Kidney (tissue), 14 donors: Measurements from ENCODE around the gene TYROBP. TPM values are rescaled to one million over a fixed set of nuclear protein-coding genes. Genes with fewer than 3 reads are reported as not detected.

ENCODE experiments used
- DNase-seq, 5 donors: peaks; one replicate each; pipeline ENCODE4 v3.0.0-alpha.2; 2013 to 2020
- FAIRE-seq: peaks from 2 replicates; lab custom pipeline; 2012; peaks lifted over from hg19 to GRCh38; lab: Jason Lieb, UNC
- H3K27ac ChIP-seq, 2 donors: one replicate each; pipeline ENCODE4 v1.7.0; 2013; ENCODE audit warnings: low read depth in 2 of 2, low read length in 2 of 2, inconsistent platforms in 1 of 2
- H3K27me3 ChIP-seq: one replicate; pipeline ENCODE4 v1.7.1; 2013; ENCODE audit warnings: low read length, inconsistent platforms; ENCODE audit not compliant: control insufficient read depth, insufficient read depth
- H3K36me3 ChIP-seq, 3 donors: one replicate each; pipeline versions ENCODE4 v1.7.0 to v1.7.1; 2013; ENCODE audit warnings: low read length in 3 of 3, control low read depth in 1 of 3, inconsistent platforms in 1 of 3; ENCODE audit not compliant: insufficient read depth in 3 of 3, control insufficient read depth in 2 of 3
- H3K4me1 ChIP-seq, 3 donors: one replicate each; pipeline versions ENCODE4 v1.7.0 to v1.7.1; 2013; ENCODE audit warnings: low read length in 3 of 3, inconsistent platforms in 1 of 3, low read depth in 1 of 3; ENCODE audit not compliant: control insufficient read depth in 2 of 3, insufficient read depth in 2 of 3
- H3K4me3 ChIP-seq, 3 donors: one replicate each; pipeline versions ENCODE4 v1.7.0 to v1.8.1; 2013; ENCODE audit warnings: low read length in 3 of 3, control low read depth in 1 of 3, inconsistent platforms in 1 of 3
- H3K9ac ChIP-seq, 3 donors: one replicate each; pipeline versions ENCODE4 v1.7.0 to v1.7.1; 2013; ENCODE audit warnings: low read length in 3 of 3, control low read depth in 1 of 3, inconsistent platforms in 1 of 3
- H3K9me3 ChIP-seq, 3 donors: one replicate each; pipeline versions ENCODE4 v1.7.0 to v1.7.1; 2013; ENCODE audit warnings: low read length in 3 of 3, control low read depth in 1 of 3, inconsistent platforms in 1 of 3; ENCODE audit not compliant: control insufficient read depth in 2 of 3, insufficient read depth in 1 of 3
- intact Hi-C: fragments of 100-400 bp; cut with DNase I; formaldehyde crosslinking; loops from one replicate; pipeline ENCODE4 v1.11.1; 2022
- polyA plus RNA-seq: library from polyadenylated mRNA; stranded (reverse); fragments of 350-450 nt; fragmentation: Illumina TruSeq; extraction: RNeasy Lipid Tissue Mini Kit (QIAGEN cat#74804); gene quantifications from one replicate; pipeline ENCODE4 v1.2.3, GENCODE V29; 2014; ENCODE audit warnings: low read depth, low replicate concordance; ENCODE audit not compliant: insufficient read depth
- total RNA-seq: library from RNA; stranded (reverse); fragmentation: NEBNext Ultra II Directional; extraction: Animal tissue kit (Norgen Biotek cat#: 25700); gene quantifications from one replicate; pipeline ENCODE4 v1.2.1, GENCODE V29; 2021
- TF ChIP-seq, protein P1 (sequence below): IDR thresholded peaks from 3 replicates; pipeline ENCODE4 v1.5.1; 2012; ENCODE audit warnings: mild to moderate bottlenecking, moderate library complexity, borderline replicate concordance; ENCODE audit not compliant: insufficient read depth; ENCODE audit errors: extremely low read depth
- donor health status: control.
- donor health status: control.
- donor health status: control.
- donor health status: control.
- donor health status: control.
- donor health status: DM: yes; HTN: yes; CAD: no.
- donor health status: Normal renal cell carcinoma (clear cell type).

Gene TYROBP
- total and polyA plus RNA-seq, 2 donors from 2014 or later = 64.2 to 77.6 TPM

DNA sequence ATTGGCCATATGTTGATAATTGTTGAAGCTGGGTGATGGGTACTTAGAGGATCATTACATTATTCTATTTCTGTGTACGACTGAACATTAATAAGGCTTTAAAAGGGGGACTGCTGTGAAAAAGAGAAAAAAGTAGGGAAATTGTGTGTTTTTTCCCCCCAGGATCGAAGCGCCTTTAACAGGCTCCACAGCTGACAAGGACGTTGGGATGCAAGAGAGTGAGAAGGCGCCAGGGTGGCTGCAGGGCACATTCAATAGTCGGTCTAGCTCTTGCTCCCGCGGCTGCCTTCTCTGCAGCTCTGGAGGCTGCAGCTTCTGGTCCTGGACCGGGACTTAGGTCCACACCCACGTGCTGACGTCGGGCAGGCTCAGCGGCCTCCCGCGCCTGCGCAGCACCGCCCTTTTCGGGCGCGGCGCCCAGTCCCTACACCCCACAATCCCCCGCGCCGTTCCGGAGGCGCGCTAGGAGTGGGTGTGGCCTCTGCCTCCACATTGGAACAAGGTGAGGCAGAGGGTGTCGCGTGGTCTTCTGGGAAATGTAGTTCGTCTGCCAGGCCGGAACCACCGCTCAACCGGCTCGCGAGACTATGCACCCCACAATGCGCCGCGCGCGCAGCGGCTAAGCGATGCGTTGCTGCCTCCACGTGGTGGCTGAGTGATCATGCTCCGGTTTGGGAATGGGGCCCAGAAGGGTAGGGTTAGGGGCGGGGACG lies 23.2 kb upstream of the TYROBP start:
- Histone ChIP-seq H3K9ac (peak overlapping the region in 1 of 3 donors; percentile 17), H3K36me3 (no peaks in the 10 kb centered on the region), H3K27ac (peak overlapping the region in 1 of 2 donors; percentile 41), H3K4me1 (peaks cover 3 to 9% (median 4%) of the 10 kb centered on the region in 3 donors), H3K27me3 (no peaks in the 10 kb centered on the region), H3K4me3 (peak overlapping the region; percentile 35 to 45 (median 36)), H3K9me3 (no peaks in the 10 kb centered on the region)
- intact Hi-C loops = loop anchor here (5.0 kb wide), 1 partner anchor 49 kb away; no protein-coding TSS in a partner anchor
- TF ChIP-seq, protein P1, sequence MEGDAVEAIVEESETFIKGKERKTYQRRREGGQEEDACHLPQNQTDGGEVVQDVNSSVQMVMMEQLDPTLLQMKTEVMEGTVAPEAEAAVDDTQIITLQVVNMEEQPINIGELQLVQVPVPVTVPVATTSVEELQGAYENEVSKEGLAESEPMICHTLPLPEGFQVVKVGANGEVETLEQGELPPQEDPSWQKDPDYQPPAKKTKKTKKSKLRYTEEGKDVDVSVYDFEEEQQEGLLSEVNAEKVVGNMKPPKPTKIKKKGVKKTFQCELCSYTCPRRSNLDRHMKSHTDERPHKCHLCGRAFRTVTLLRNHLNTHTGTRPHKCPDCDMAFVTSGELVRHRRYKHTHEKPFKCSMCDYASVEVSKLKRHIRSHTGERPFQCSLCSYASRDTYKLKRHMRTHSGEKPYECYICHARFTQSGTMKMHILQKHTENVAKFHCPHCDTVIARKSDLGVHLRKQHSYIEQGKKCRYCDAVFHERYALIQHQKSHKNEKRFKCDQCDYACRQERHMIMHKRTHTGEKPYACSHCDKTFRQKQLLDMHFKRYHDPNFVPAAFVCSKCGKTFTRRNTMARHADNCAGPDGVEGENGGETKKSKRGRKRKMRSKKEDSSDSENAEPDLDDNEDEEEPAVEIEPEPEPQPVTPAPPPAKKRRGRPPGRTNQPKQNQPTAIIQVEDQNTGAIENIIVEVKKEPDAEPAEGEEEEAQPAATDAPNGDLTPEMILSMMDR = peak; percentile 94
- FAIRE-seq (peak; percentile 95), DNase-seq (peak; percentile 100)

DNA sequence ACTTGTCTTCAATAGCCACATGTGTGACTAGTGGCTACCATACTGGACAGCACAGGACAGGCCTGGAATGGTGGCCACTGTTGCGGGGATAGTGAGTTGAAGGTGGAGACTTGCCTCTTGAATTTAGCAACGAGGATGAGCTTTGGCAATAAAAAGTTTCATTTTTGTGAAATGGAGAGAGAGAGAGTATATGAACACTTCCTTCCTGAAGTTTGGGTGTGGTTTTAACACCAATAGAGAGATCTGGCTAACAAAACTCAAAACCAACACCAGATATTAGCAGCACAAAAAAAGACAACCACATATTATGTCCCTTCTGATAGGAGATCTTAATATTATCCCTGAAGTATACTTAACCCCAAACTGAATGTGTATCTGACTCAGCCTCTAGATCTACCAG lies 21.8 kb upstream of the TYROBP start:
- DNase-seq (no peak), FAIRE-seq (no peak)
- no peaks in the 10 kb centered on the region for H3K27me3 ChIP-seq
- peaks cover 0 to 2% (median 0%) of the 10 kb centered on the region in 3 donors for H3K4me1 ChIP-seq
- H3K9ac ChIP-seq = no peak overlapping the region
- no peaks in the 10 kb centered on the region for H3K36me3 ChIP-seq
- intact Hi-C loops = loop anchor here (5.0 kb wide), 1 partner anchor 48 kb away; no protein-coding TSS in a partner anchor
- TF ChIP-seq, protein P1 = no peak
- peaks cover 0 to 5% (median 0%) of the 10 kb centered on the region in 3 donors for H3K9me3 ChIP-seq
- no peak overlapping the region for H3K27ac ChIP-seq
- no peak overlapping the region for H3K4me3 ChIP-seq

DNA sequence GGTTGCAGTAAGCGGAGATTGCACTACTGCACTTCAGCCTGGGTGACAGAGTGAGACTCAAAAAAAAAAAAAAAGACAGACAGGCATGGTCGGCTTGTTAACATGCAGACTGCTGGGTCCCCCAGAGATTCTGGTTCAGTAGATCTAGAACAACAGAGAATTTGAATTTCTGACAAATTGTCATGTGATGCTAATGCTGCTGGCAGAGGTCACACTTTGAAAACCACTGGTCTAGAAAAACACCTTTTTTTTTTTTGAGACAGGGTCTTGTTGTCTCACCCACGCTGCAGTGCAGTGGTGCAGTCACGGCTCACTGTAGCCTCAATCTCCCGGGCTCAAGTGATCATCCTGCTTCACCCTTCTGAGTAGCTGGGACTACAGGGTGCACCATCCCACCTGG lies 20.4 kb upstream of the TYROBP start:
- Histone ChIP-seq H3K27me3 (no peaks in the 10 kb centered on the region), H3K36me3 (no peaks in the 10 kb centered on the region), H3K27ac (no peak overlapping the region), H3K9me3 (peaks cover 0 to 5% (median 0%) of the 10 kb centered on the region in 3 donors), H3K4me3 (no peak overlapping the region), H3K9ac (no peak overlapping the region), H3K4me1 (peaks cover 0 to 2% (median 0%) of the 10 kb centered on the region in 3 donors)
- FAIRE-seq = no peak
- TF ChIP-seq, protein P1 = no peak
- intact Hi-C loops = no loop called here
- peak in 1 of 5 donors; percentile 30 for DNase-seq
